Stimulated activated CD8-positive, alpha-beta memory T cell treated with anti-CD3 and anti-CD28 coated beads, Interleukin-4, amount 100 ng/mL, for 4 hours (primary cell): Measurements from ENCODE around the gene HLA-DOA.

ENCODE experiments used
- DNase-seq, 2 donors: peaks; one replicate each; pipeline ENCODE4 v3.0.0-alpha.2; 2020; ENCODE audit warnings: low read depth in 2 of 2, low spot score in 1 of 2

HLA-DOA gene

GRCh38 chr6:32967151-32968091, 42.0 kb downstream of the HLA-DOA start:
- DNase-seq: no peak

- no peak for DNase-seq
Observed at GRCh38 chr6:32964776-32965175, 44.6 kb downstream of the HLA-DOA start.

- no peak for DNase-seq
Observed at GRCh38 chr6:32963866-32964265, 45.5 kb downstream of the HLA-DOA start.

- no peak for DNase-seq
Observed at GRCh38 chr6:32962213-32962826, 47.1 kb downstream of the HLA-DOA start.

- no peak for DNase-seq
Observed at GRCh38 chr6:32960563-32960962, 48.8 kb downstream of the HLA-DOA start.

GRCh38 chr6:32956176-32956575, 53.2 kb downstream of the HLA-DOA start:
- DNase-seq: no peak

- no peak for DNase-seq
Observed at GRCh38 chr6:32954986-32955802, 54.2 kb downstream of the HLA-DOA start.

GRCh38 chr6:32954267-32954666, 55.1 kb downstream of the HLA-DOA start:
- DNase-seq: no peak
